Measurements from ENCODE around the gene HUNK. TPM values are rescaled to one million over a fixed set of nuclear protein-coding genes. Genes with fewer than 3 reads are reported as not detected.

The HUNK gene
- total and polyA plus RNA-seq, 2 experiments from 2014 or later = 0.30 to 2.5 TPM

DNA sequence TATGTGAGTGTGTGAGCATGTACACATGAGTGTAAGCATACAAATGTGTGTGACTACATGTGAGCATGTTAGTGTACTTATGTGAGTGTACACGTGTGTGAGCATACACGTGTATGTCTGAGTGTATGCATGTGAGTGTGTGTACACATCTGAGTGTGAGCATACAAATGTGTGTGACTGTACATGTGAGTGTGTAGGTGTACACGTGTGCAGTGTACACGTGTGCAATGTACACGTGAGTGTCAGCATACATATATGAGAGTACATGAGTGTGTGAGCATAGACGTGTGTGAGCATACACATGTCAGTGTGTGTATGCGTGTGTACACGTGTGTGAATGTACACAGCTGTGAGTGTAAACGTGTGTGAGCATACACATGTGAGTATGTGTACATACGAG lies 170.6 kb downstream of the HUNK start:
- Histone ChIP-seq H3K9ac (no peak overlapping the region), H3K79me2 (ENCODE audit: insufficient read depth) (no peaks in the 10 kb centered on the region), H3K27ac (no peak overlapping the region), H3K36me3 (ENCODE audit: low read depth) (no peaks in the 10 kb centered on the region), H3K4me3 (no peak overlapping the region), H3F3A (ENCODE audit: insufficient read depth) (no peaks in the 10 kb centered on the region), H3K4me1 (ENCODE audit: insufficient read depth) (no peaks in the 10 kb centered on the region), H4K20me1 (ENCODE audit: insufficient read depth) (no peaks in the 10 kb centered on the region), H3K9me3 (ENCODE audit: low read depth) (no peaks in the 10 kb centered on the region), H2AFZ (no peak overlapping the region), H3K9me2 (ENCODE audit: insufficient read depth) (no peaks in the 10 kb centered on the region), H3K4me2 (ENCODE audit: unreplicated experiment) (no peak overlapping the region), H3K27me3 (replicated peaks; ENCODE audit: insufficient read depth) (no peaks in the 10 kb centered on the region)
- TF ChIP-seq EZH2phosphoT487 (IDR thresholded peaks at IDR 0.05; ENCODE audit: insufficient read depth, low read depth) (no peak), EZH2 (IDR thresholded peaks at IDR 0.05; ENCODE audit: insufficient read depth, poor library complexity, severe bottlenecking) (no peak)
- no peak for DNase-seq
- WGBS, 2 experiments (ENCODE audit: low coverage in 1 of 2, low lambda C conversion rate in 2 of 2, missing lambda C conversion rate in 2 of 2) = 67 to 70% methylated on average over 10 of the region's 10 CpGs
- in situ Hi-C loops (cut with MboI) = no loop called here

DNA sequence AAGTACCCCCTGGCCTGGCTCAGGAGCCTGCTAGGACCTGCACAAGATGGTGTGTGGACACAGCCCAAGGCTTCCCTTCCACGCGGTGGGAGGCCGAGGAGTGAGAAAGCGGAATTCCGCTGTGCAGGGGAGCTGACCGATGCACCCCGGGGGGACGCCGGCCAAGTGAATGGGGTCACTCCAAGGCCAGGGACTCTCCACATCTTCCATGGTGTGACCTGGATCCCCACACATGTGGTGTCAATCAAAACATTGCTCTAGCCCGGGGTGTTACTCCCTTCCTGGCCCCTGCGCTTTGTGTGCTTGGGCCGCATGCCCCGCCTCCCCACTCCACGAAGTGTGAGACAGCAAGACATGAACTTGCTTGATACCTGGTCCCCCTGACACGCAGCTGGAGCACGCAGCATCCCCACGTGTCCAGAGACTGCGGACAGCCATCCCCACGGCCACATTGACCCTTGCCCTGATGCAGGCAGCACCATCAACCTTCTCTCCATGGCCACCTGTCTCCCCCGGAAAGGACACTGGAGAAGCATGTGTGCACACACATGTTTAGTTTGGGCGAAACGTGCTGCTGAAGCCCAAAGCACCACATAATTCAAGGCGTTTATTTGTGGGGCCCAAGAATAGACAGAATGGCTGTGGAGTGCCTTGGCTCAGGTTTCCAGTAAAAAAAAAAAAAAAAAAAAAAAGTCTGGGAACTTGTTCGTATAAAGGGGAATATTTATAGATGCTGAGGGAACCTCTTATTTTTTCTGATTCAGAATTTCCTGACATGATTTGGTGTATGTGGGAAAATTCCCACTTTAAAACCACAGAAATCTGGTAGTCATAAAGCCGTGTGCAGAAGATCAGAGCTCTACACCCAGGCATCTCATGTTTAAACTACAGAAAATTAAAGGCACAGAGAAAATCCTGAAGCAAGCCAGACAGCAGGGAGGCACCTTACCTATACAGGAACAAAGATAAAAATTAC lies 171.7 kb downstream of the HUNK start:
- H3K4me2 ChIP-seq (ENCODE audit: unreplicated experiment) = no peak overlapping the region
- no peaks in the 10 kb centered on the region for H3F3A ChIP-seq (ENCODE audit: insufficient read depth)
- no peaks in the 10 kb centered on the region for H4K20me1 ChIP-seq (ENCODE audit: insufficient read depth)
- no peak overlapping the region for H3K4me3 ChIP-seq
- H3K4me1 ChIP-seq (ENCODE audit: insufficient read depth) = no peaks in the 10 kb centered on the region
- no peaks in the 10 kb centered on the region for H3K9me3 ChIP-seq (ENCODE audit: low read depth)
- DNase-seq = no peak
- H2AFZ ChIP-seq = no peak overlapping the region
- 58 to 66% methylated on average over 24 to 25 of the region's 25 CpGs for WGBS, 2 experiments (ENCODE audit: low coverage in 1 of 2, low lambda C conversion rate in 2 of 2, missing lambda C conversion rate in 2 of 2)
- no peaks in the 10 kb centered on the region for H3K27me3 ChIP-seq (replicated peaks; ENCODE audit: insufficient read depth)
- H3K27ac ChIP-seq = no peak overlapping the region
- H3K79me2 ChIP-seq (ENCODE audit: insufficient read depth) = no peaks in the 10 kb centered on the region
- H3K9me2 ChIP-seq (ENCODE audit: insufficient read depth) = no peaks in the 10 kb centered on the region
- no peak overlapping the region for H3K9ac ChIP-seq
- no peak for TF ChIP-seq EZH2phosphoT487 (IDR thresholded peaks at IDR 0.05; ENCODE audit: insufficient read depth, low read depth)
- no peak for TF ChIP-seq EZH2 (IDR thresholded peaks at IDR 0.05; ENCODE audit: insufficient read depth, poor library complexity, severe bottlenecking)
- in situ Hi-C loops (cut with MboI) = no loop called here
- no peaks in the 10 kb centered on the region for H3K36me3 ChIP-seq (ENCODE audit: low read depth)

DNA sequence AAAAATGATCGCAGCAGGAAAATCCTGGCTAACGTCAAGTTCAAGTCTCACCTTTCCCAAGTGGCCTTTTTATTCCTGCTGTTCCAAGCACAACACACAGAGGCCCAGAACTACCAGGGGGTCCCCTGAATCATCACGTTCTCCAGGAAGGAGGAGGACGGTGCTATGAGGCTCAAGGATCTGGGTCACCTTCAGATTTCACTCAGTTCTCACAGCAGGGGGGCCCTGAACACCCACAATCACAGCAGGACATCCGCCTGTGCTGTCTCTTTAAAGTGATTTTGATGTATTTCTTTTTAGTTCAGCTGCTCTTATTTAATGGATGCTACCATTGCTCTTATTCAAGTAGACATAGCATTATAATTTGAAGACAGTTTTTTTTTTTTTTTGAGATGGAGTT lies 173.4 kb downstream of the HUNK start:
- no peak for TF ChIP-seq EZH2phosphoT487 (IDR thresholded peaks at IDR 0.05; ENCODE audit: insufficient read depth, low read depth)
- Histone ChIP-seq H3K36me3 (ENCODE audit: low read depth) (no peaks in the 10 kb centered on the region), H3K4me1 (ENCODE audit: insufficient read depth) (no peaks in the 10 kb centered on the region), H3K27me3 (replicated peaks; ENCODE audit: insufficient read depth) (no peaks in the 10 kb centered on the region), H3K4me3 (no peak overlapping the region), H3K9me3 (ENCODE audit: low read depth) (no peaks in the 10 kb centered on the region), H3K79me2 (ENCODE audit: insufficient read depth) (no peaks in the 10 kb centered on the region), H2AFZ (no peak overlapping the region), H3K9ac (no peak overlapping the region), H3K4me2 (ENCODE audit: unreplicated experiment) (no peak overlapping the region), H3K27ac (no peak overlapping the region), H4K20me1 (ENCODE audit: insufficient read depth) (no peaks in the 10 kb centered on the region), H3K9me2 (ENCODE audit: insufficient read depth) (no peaks in the 10 kb centered on the region), H3F3A (ENCODE audit: insufficient read depth) (no peaks in the 10 kb centered on the region)
- no peak for DNase-seq
- 68 to 73% methylated on average over 5 of the region's 5 CpGs for WGBS, 2 experiments (ENCODE audit: low coverage in 1 of 2, low lambda C conversion rate in 2 of 2, missing lambda C conversion rate in 2 of 2)
- in situ Hi-C loops (cut with MboI) = no loop called here

DNA sequence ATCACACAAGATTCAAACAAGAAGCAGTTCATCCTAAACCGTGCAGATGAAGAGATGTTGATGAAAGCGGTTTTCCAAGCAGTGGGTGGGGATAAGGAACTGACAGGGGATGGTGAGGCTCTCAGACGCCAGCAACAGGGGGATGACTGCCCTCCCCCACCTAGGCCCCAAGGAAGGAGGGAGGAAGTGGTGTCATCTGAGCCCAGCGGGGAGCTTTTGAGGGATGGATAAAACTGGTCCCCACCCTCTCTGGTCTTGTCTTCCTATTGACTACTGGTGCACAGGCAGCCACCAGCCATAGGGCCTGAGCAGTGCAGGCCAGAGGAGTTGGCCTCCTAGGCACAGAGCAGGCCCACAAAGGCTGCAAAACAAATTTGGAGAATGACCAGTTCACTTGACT lies 175.5 kb downstream of the HUNK start:
- Histone ChIP-seq H3K36me3 (ENCODE audit: low read depth) (no peaks in the 10 kb centered on the region), H3K79me2 (ENCODE audit: insufficient read depth) (no peaks in the 10 kb centered on the region), H3K9ac (no peak overlapping the region), H2AFZ (no peak overlapping the region), H3K4me3 (no peak overlapping the region), H3F3A (ENCODE audit: insufficient read depth) (no peaks in the 10 kb centered on the region), H4K20me1 (ENCODE audit: insufficient read depth) (no peaks in the 10 kb centered on the region), H3K4me1 (ENCODE audit: insufficient read depth) (no peaks in the 10 kb centered on the region), H3K9me3 (ENCODE audit: low read depth) (no peaks in the 10 kb centered on the region), H3K27me3 (replicated peaks; ENCODE audit: insufficient read depth) (no peaks in the 10 kb centered on the region), H3K9me2 (ENCODE audit: insufficient read depth) (no peaks in the 10 kb centered on the region), H3K4me2 (ENCODE audit: unreplicated experiment) (no peak overlapping the region), H3K27ac (no peak overlapping the region)
- 66 to 73% methylated on average over 4 of the region's 4 CpGs for WGBS, 2 experiments (ENCODE audit: low coverage in 1 of 2, low lambda C conversion rate in 2 of 2, missing lambda C conversion rate in 2 of 2)
- in situ Hi-C loops (cut with MboI) = no loop called here
- DNase-seq = no peak
- TF ChIP-seq EZH2phosphoT487 (IDR thresholded peaks at IDR 0.05; ENCODE audit: insufficient read depth, low read depth) (no peak), EZH2 (IDR thresholded peaks at IDR 0.05; ENCODE audit: insufficient read depth, poor library complexity, severe bottlenecking) (no peak)

Other genes with a start within 250 kb of the HUNK start
- gene SOD1, start 213.3 kb upstream of the HUNK start, total RNA-seq (2014; rRNA removed; shearing (Covaris generic)) = 178 and 185 TPM in 2 replicates
- gene SOD1, start 213.3 kb upstream of the HUNK start, polyA plus RNA-seq (2016; fragmentation: Nextera tagmentation; extraction: Ambion mirVana) = 334 and 350 TPM in 2 replicates
- gene SCAF4, start 140.9 kb upstream of the HUNK start, total RNA-seq (2014; rRNA removed; shearing (Covaris generic)) = 3.2 and 3.7 TPM in 2 replicates
- 18.8 and 19.4 TPM in 2 replicates for gene SCAF4, start 140.9 kb upstream of the HUNK start, polyA plus RNA-seq (2016; fragmentation: Nextera tagmentation; extraction: Ambion mirVana)